Esophagus muscularis mucosa (tissue), 3 donors: ENCODE data around the gene RPS21.

Source experiments
- CTCF ChIP-seq, 3 experiments: fragments of 200-600 bp in 2 of 3; fragments of 450-650 bp in 1 of 3; sonication (generic) in 2 of 3; IDR thresholded peaks; one replicate each; pipeline ENCODE4 v1.5.1; 2017 to 2019; ENCODE audit warnings: antibody characterized with exemption in 3 of 3, mild to moderate bottlenecking in 2 of 3, moderate library complexity in 1 of 3
- POLR2A ChIP-seq: fragments of 450-650 bp; IDR thresholded peaks from one replicate; pipeline ENCODE4 v1.6.1; 2017; ENCODE audit warnings: antibody characterized with exemption, moderate library complexity, mild to moderate bottlenecking, low read depth
- POLR2AphosphoS5 ChIP-seq, 2 donors: sonication (generic); formaldehyde crosslinking; IDR thresholded peaks; one replicate each; pipeline ENCODE4 v1.6.1; 2017; ENCODE audit warnings: antibody characterized with exemption in 2 of 2

- TF ChIP-seq POLR2A (no peak), POLR2AphosphoS5 (IDR thresholded peaks at IDR 0.05) (peak in 1 of 2 donors; percentile 3), CTCF (IDR thresholded peaks at IDR 0.05) (peak; percentile 38 to 53 (median 52))
These were observed 23.2 kb downstream of the RPS21 start for GRCh38 chr20:62409931-62410745.
